Panc1 (cell line): ENCODE results near the gene NUDT7. TPM values are rescaled to one million over a fixed set of nuclear protein-coding genes. Genes with fewer than 3 reads are reported as not detected.

ENCODE experiments used
- ATAC-seq: fragments of 200-7000 bp; cut with Tn5 transposase; 2 replicates; pipeline ENCODE4 v1.9.1; 2020; ENCODE audit warnings: mild to moderate bottlenecking, moderate library complexity
- BruUV-seq: library from RNA; stranded (reverse); fragments of 400-500 nt; replicated peaks from 2 replicates; lab custom pipeline; 2021; lab: Mats Ljungman, UMichigan
- CTCF ChIA-PET: fragments of 300-600 bp; sonication (Branson Sonifier 250); formaldehyde crosslinking; loops from one replicate; lab custom pipeline; 2022; ENCODE audit warnings: antibody characterized with exemption; lab: Charles Lee
- POLR2A ChIA-PET: fragments of 300-600 bp; sonication (Branson Sonifier 250); formaldehyde crosslinking; loops from one replicate; lab custom pipeline; 2022; ENCODE audit warnings: antibody characterized with exemption; lab: Charles Lee
- DNase-seq: peaks from one replicate; pipeline ENCODE4 v3.0.0-alpha.2; 2010; ENCODE audit warnings: low read depth, low spot score
- H3K27ac ChIP-seq: 2 replicates; pipeline ENCODE4 v1.5.1; 2011; ENCODE audit warnings: mild to moderate bottlenecking, low read length, inconsistent platforms
- H3K27me3 ChIP-seq: fragments of 200-500 bp; sonication (Bioruptor generic); 2 replicates; pipeline ENCODE4 v1.6.0; 2014; ENCODE audit warnings: low read length, inconsistent platforms; ENCODE audit not compliant: control insufficient read depth, insufficient read depth
- H3K36me3 ChIP-seq: fragments of 200-500 bp; sonication (Bioruptor generic); 2 replicates; pipeline ENCODE4 v1.5.1; 2014; ENCODE audit warnings: inconsistent platforms, mild to moderate bottlenecking, low read length, moderate library complexity; ENCODE audit not compliant: control insufficient read depth, insufficient read depth
- H3K4me1 ChIP-seq: 2 replicates; pipeline ENCODE4 v1.5.1; 2011; ENCODE audit warnings: inconsistent platforms, mild to moderate bottlenecking, low read length, moderate library complexity; ENCODE audit not compliant: control insufficient read depth, insufficient read depth
- H3K4me3 ChIP-seq, 2 experiments: 2 replicates each; pipeline ENCODE4 v1.5.1; 2011 to 2012; ENCODE audit warnings: low read depth in 2 of 2, low read length in 2 of 2, mild to moderate bottlenecking in 2 of 2, inconsistent platforms in 1 of 2, moderate library complexity in 1 of 2
- H3K9me3 ChIP-seq: fragments of 200-500 bp; sonication (Bioruptor generic); 2 replicates; pipeline ENCODE4 v1.5.1; 2014; ENCODE audit warnings: low read depth, mild to moderate bottlenecking, inconsistent platforms, low read length, moderate library complexity; ENCODE audit not compliant: control insufficient read depth, insufficient read depth
- POLR2AphosphoS5 ChIP-seq: IDR thresholded peaks from 2 replicates; pipeline ENCODE4 v1.6.1; 2012; ENCODE audit warnings: mild to moderate bottlenecking, low read depth, low read length, moderate library complexity
- REST ChIP-seq, 2 experiments: IDR thresholded peaks; 2 replicates each; pipeline ENCODE4 v1.6.1; 2011 to 2012; ENCODE audit warnings: low read depth in 2 of 2, control low read depth in 1 of 2, low read length in 1 of 2, mild to moderate bottlenecking in 1 of 2, moderate library complexity in 1 of 2; ENCODE audit not compliant: insufficient read depth in 1 of 2
- SIN3A ChIP-seq: IDR thresholded peaks from 2 replicates; pipeline ENCODE4 v1.6.1; 2012; ENCODE audit warnings: low read depth, mild to moderate bottlenecking, low read length, moderate library complexity, borderline replicate concordance; ENCODE audit not compliant: insufficient read depth
- TCF7L2 ChIP-seq: IDR thresholded peaks from 2 replicates; pipeline ENCODE4 v1.6.1; 2011; ENCODE audit warnings: mild to moderate bottlenecking, low read depth, low read length, inconsistent platforms
- in situ Hi-C: cut with HindIII; loops from 2 replicates; pipeline ENCODE4 v1.10.0; 2016; ENCODE audit warnings: low sequenced_read_pairs, low pct_unique_long_range_greater_than_20kb
- intact Hi-C: fragments of 100-400 bp; cut with micrococcal nuclease; formaldehyde crosslinking; loops from one replicate; pipeline ENCODE4 v1.10.0; 2022; ENCODE audit not compliant: unreplicated experiment
- total RNA-seq: library from RNA; stranded (reverse); gene quantifications from one replicate; pipeline ENCODE4 v1.2.1, GENCODE V29; 2021; ENCODE audit not compliant: unreplicated experiment
- TF ChIP-seq, protein P1 (sequence below): fragments of 450-650 bp; IDR thresholded peaks from 2 replicates; pipeline ENCODE4 v1.5.1; 2017; ENCODE audit warnings: mild to moderate bottlenecking

The NUDT7 gene
- total RNA-seq, 1 experiment from 2014 or later: 4.7 TPM

DNA sequence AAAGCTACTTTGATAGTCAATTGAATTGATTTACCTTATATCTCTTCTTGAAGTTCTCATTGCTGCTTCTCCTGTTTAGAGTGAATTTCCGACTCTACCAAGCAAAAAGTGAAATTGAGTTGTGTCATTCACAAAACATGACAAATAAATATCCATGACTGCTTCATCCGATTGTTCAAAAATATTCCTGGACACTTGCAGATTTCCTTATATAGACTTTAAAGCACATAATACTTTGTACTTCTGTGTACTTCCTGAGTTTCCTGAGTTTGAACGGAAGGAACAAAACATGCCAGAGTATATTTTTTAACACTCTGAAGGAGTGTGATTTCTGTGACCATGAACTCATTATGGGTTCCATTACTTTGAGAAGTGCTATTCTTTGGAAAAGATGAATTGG is 45.5 kb downstream of the NUDT7 start:
- in situ Hi-C loops: no loop called here
- Histone ChIP-seq H3K27ac (no peak overlapping the region), H3K36me3 (no peaks in the 10 kb centered on the region), H3K4me3 (no peak overlapping the region), H3K27me3 (no peaks in the 10 kb centered on the region), H3K4me1 (no peaks in the 10 kb centered on the region), H3K9me3 (no peaks in the 10 kb centered on the region)
- intact Hi-C loops: no loop called here
- DNase-seq: no peak
- TF ChIP-seq, protein P1, sequence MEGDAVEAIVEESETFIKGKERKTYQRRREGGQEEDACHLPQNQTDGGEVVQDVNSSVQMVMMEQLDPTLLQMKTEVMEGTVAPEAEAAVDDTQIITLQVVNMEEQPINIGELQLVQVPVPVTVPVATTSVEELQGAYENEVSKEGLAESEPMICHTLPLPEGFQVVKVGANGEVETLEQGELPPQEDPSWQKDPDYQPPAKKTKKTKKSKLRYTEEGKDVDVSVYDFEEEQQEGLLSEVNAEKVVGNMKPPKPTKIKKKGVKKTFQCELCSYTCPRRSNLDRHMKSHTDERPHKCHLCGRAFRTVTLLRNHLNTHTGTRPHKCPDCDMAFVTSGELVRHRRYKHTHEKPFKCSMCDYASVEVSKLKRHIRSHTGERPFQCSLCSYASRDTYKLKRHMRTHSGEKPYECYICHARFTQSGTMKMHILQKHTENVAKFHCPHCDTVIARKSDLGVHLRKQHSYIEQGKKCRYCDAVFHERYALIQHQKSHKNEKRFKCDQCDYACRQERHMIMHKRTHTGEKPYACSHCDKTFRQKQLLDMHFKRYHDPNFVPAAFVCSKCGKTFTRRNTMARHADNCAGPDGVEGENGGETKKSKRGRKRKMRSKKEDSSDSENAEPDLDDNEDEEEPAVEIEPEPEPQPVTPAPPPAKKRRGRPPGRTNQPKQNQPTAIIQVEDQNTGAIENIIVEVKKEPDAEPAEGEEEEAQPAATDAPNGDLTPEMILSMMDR: no peak
- TF ChIP-seq SIN3A: no peak
- TF ChIP-seq POLR2AphosphoS5: no peak
- no peak for TF ChIP-seq REST (IDR thresholded peaks at IDR 0.05; ENCODE audit: insufficient read depth in 1 of 2, low read depth in 2 of 2, low read length in 1 of 2)
- TF ChIP-seq TCF7L2: no peak
- ATAC-seq: no peak
- ChIA-PET POLR2A (no interaction called here), CTCF (interaction anchor here (0.5 to 0.6 kb wide), 2 partner anchors 11 kb away, joined by 4 read pairs; no protein-coding TSS in a partner anchor)
- BruUV-seq: no TSS peak

DNA sequence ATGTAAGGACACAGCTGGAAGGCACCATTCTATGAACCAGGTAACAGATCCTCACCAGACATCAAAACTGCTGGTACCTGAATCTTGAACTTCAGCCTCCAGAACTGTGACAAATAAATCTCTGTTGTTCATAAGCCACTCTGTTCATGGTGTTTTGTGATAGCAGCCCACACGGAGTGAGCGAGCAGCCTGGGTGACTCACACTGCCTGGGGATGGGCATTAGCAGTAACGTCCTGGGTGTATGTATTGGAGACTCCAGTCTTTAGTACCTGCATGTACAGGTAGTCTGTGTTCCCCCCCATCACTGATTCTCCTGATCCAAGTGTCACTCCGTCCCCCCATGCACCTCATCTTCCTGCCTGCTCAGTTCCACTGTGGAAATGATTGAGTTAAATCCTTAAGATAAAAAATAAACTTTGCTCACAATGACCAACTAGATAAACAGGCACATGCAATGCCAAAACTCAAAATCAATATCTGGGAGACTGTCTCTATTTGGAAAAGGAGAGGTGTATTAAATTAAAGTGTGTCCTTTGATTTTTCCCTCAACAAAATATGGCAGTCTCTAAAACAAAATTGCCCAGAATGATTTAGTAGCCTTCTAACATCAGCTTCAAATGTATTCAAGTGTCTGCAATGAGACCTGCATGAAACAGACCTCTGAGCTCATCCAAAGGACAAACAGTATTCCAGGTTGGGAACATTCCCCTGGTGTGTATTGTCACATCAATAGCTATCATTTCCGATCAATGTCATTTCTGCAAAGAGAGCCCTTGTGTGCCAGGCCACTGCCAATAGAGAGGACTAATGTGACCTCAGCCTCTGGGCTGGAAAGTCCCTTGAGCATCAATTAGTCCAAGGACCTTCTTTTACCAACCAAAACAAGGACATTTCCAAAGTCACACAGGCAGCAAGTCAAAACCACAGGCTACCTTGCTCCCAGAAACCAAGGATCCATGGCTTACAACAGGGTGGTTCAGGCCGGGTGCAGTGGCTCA is 53.9 kb downstream of the NUDT7 start:
- no TSS peak for BruUV-seq
- Histone ChIP-seq H3K4me3 (no peak overlapping the region), H3K9me3 (no peaks in the 10 kb centered on the region), H3K27me3 (no peaks in the 10 kb centered on the region), H3K36me3 (no peaks in the 10 kb centered on the region), H3K27ac (no peak overlapping the region), H3K4me1 (no peaks in the 10 kb centered on the region)
- in situ Hi-C loops (no loop called here), intact Hi-C loops (no loop called here)
- CTCF ChIA-PET: no interaction called here
- POLR2A ChIA-PET: no interaction called here
- ATAC-seq (no peak), DNase-seq (no peak)
- TF ChIP-seq SIN3A (no peak), REST (IDR thresholded peaks at IDR 0.05; ENCODE audit: insufficient read depth in 1 of 2, low read depth in 2 of 2, low read length in 1 of 2) (no peak), TCF7L2 (no peak), POLR2AphosphoS5 (no peak)
- TF ChIP-seq, protein P1: no peak
